ENCODE results near the gene TBC1D16.

TBC1D16 gene

GRCh38 chr17:79980246-79981043, 55.2 kb downstream of the TBC1D16 start:
- Histone ChIP-seq H3K4me2 (ENCODE audit: low read depth, low read length, poor library complexity, severe bottlenecking) (no peak overlapping the region), H3K9me2 (replicated peaks; ENCODE audit: low read depth, low read length) (no peaks in the 10 kb centered on the region), H4K20me1 (ENCODE audit: insufficient read depth, low read length, poor library complexity, severe bottlenecking) (no peaks in the 10 kb centered on the region), H3K79me2 (ENCODE audit: insufficient read depth, low read length) (no peaks in the 10 kb centered on the region), H3K4me3 (ENCODE audit: low read length, poor library complexity, severe bottlenecking) (no peak overlapping the region), H3K27me3 (ENCODE audit: insufficient read depth, low read length, poor library complexity, severe bottlenecking) (no peaks in the 10 kb centered on the region), H3F3A (ENCODE audit: low read depth) (no peaks in the 10 kb centered on the region), H2AFZ (ENCODE audit: low read length) (no peak overlapping the region), H3K9ac (ENCODE audit: low read depth, low read length, poor library complexity, severe bottlenecking) (no peak overlapping the region), H3K9me3 (ENCODE audit: insufficient read depth, low read depth, low read length) (no peaks in the 10 kb centered on the region), H3K36me3 (ENCODE audit: insufficient read depth, low read length) (no peaks in the 10 kb centered on the region), H3K4me1 (ENCODE audit: insufficient read depth, low read length, poor library complexity, severe bottlenecking) (no peaks in the 10 kb centered on the region)
- TF ChIP-seq, protein P1, sequence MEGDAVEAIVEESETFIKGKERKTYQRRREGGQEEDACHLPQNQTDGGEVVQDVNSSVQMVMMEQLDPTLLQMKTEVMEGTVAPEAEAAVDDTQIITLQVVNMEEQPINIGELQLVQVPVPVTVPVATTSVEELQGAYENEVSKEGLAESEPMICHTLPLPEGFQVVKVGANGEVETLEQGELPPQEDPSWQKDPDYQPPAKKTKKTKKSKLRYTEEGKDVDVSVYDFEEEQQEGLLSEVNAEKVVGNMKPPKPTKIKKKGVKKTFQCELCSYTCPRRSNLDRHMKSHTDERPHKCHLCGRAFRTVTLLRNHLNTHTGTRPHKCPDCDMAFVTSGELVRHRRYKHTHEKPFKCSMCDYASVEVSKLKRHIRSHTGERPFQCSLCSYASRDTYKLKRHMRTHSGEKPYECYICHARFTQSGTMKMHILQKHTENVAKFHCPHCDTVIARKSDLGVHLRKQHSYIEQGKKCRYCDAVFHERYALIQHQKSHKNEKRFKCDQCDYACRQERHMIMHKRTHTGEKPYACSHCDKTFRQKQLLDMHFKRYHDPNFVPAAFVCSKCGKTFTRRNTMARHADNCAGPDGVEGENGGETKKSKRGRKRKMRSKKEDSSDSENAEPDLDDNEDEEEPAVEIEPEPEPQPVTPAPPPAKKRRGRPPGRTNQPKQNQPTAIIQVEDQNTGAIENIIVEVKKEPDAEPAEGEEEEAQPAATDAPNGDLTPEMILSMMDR (conservative IDR thresholded peaks at IDR 0.05; ENCODE audit: low read length) = no peak
- TF ChIP-seq EZH2phosphoT487 (IDR thresholded peaks at IDR 0.05; ENCODE audit: borderline replicate concordance) = no peak

- H3K27me3 ChIP-seq (ENCODE audit: insufficient read depth, low read length, poor library complexity, severe bottlenecking) = no peaks in the 10 kb centered on the region
- no peaks in the 10 kb centered on the region for H3K9me2 ChIP-seq (replicated peaks; ENCODE audit: low read depth, low read length)
- H4K20me1 ChIP-seq (ENCODE audit: insufficient read depth, low read length, poor library complexity, severe bottlenecking) = no peaks in the 10 kb centered on the region
Measured at GRCh38 chr17:79979816-79980215, 55.9 kb downstream of the TBC1D16 start.

DNA sequence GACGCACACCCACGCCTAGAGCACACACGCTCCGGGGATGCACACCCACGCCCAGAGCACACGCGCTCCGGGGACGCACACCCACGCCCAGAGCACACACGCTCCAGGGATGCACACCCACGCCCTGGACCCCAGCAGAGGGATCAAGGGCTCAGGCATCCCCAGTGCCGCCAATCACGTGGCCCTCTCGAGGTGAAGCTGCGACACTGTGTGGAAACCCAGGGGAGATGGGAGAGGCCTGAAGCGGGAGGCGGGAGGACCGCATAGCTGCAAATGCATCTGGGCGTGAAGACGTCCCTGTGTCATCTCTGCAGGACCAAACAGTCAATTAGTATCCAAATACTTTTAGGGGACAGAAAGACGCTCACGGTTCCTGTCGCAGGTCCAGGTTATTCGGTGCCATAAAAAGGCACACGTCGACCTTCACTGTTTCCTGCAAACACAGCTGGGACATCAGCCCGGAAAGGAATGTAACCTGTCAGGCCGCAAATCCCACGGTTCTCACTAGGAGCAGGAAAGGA, 56.4 kb downstream of the TBC1D16 start:
- Histone ChIP-seq H3K36me3 (ENCODE audit: insufficient read depth, low read length) (no peaks in the 10 kb centered on the region), H3K9ac (ENCODE audit: low read depth, low read length, poor library complexity, severe bottlenecking) (no peak overlapping the region), H3K4me1 (ENCODE audit: insufficient read depth, low read length, poor library complexity, severe bottlenecking) (no peaks in the 10 kb centered on the region), H3K27me3 (ENCODE audit: insufficient read depth, low read length, poor library complexity, severe bottlenecking) (no peaks in the 10 kb centered on the region), H2AFZ (ENCODE audit: low read length) (no peak overlapping the region), H4K20me1 (ENCODE audit: insufficient read depth, low read length, poor library complexity, severe bottlenecking) (no peaks in the 10 kb centered on the region), H3K9me2 (replicated peaks; ENCODE audit: low read depth, low read length) (no peaks in the 10 kb centered on the region), H3F3A (ENCODE audit: low read depth) (no peaks in the 10 kb centered on the region), H3K4me3 (ENCODE audit: low read length, poor library complexity, severe bottlenecking) (no peak overlapping the region), H3K79me2 (ENCODE audit: insufficient read depth, low read length) (no peaks in the 10 kb centered on the region), H3K4me2 (ENCODE audit: low read depth, low read length, poor library complexity, severe bottlenecking) (no peak overlapping the region), H3K9me3 (ENCODE audit: insufficient read depth, low read depth, low read length) (no peaks in the 10 kb centered on the region)
- TF ChIP-seq, protein P1 (conservative IDR thresholded peaks at IDR 0.05; ENCODE audit: low read length) = no peak
- no peak for TF ChIP-seq EZH2phosphoT487 (IDR thresholded peaks at IDR 0.05; ENCODE audit: borderline replicate concordance)

More at GRCh38 chr17:79979816-79980215, 55.9 kb downstream of the TBC1D16 start:
- H3K9ac ChIP-seq (ENCODE audit: low read depth, low read length, poor library complexity, severe bottlenecking) = no peak overlapping the region
- H3K79me2 ChIP-seq (ENCODE audit: insufficient read depth, low read length) = no peaks in the 10 kb centered on the region
- no peaks in the 10 kb centered on the region for H3F3A ChIP-seq (ENCODE audit: low read depth)
- H3K4me1 ChIP-seq (ENCODE audit: insufficient read depth, low read length, poor library complexity, severe bottlenecking) = no peaks in the 10 kb centered on the region
- H3K9me3 ChIP-seq (ENCODE audit: insufficient read depth, low read depth, low read length) = no peaks in the 10 kb centered on the region
- TF ChIP-seq, protein P1 (conservative IDR thresholded peaks at IDR 0.05; ENCODE audit: low read length) = no peak
- no peak for TF ChIP-seq EZH2phosphoT487 (IDR thresholded peaks at IDR 0.05; ENCODE audit: borderline replicate concordance)
- no peak overlapping the region for H3K4me2 ChIP-seq (ENCODE audit: low read depth, low read length, poor library complexity, severe bottlenecking)
- H2AFZ ChIP-seq (ENCODE audit: low read length) = no peak overlapping the region
- no peak overlapping the region for H3K4me3 ChIP-seq (ENCODE audit: low read length, poor library complexity, severe bottlenecking)
- no peaks in the 10 kb centered on the region for H3K36me3 ChIP-seq (ENCODE audit: insufficient read depth, low read length)

Data from Loucy (cell line).